Ascending aorta (tissue), 2 donors: Measurements from ENCODE around the gene ST6GALNAC3. TPM values are rescaled to one million over a fixed set of nuclear protein-coding genes. Genes with fewer than 3 reads are reported as not detected.
"Not testable (repeated sequence)": the region's sequence is repeated elsewhere in the genome, so short reads cannot be mapped to it uniquely, and the experiment has no call there.

Experiments used
- DNase-seq, 2 donors: peaks; one replicate each; pipeline ENCODE4 v3.0.0-alpha.2; 2019; ENCODE audit warnings: low spot score in 2 of 2
- H3K27ac ChIP-seq, 2 donors: fragments of 200-600 bp; sonication (generic); one replicate each; pipeline ENCODE4 v1.5.1; 2016 to 2017; ENCODE audit warnings: mild to moderate bottlenecking in 1 of 2
- H3K27me3 ChIP-seq: fragments of 200-600 bp; sonication (generic); one replicate; pipeline ENCODE4 v1.5.1; 2017
- H3K36me3 ChIP-seq, 2 donors: fragments of 200-600 bp; sonication (generic); one replicate each; pipeline ENCODE4 v1.5.1; 2016
- H3K4me1 ChIP-seq, 2 donors: fragments of 200-600 bp; sonication (generic); one replicate each; pipeline ENCODE4 v1.5.1; 2016 to 2017; ENCODE audit warnings: mild to moderate bottlenecking in 1 of 2
- H3K4me3 ChIP-seq, 2 donors: fragments of 200-600 bp; sonication (generic); one replicate each; pipeline ENCODE4 v1.5.1; 2016 to 2017; ENCODE audit warnings: mild to moderate bottlenecking in 1 of 2
- H3K9me3 ChIP-seq, 2 donors: fragments of 200-600 bp; sonication (generic); one replicate each; pipeline ENCODE4 v1.5.1; 2016
- intact Hi-C: fragments of 100-400 bp; cut with DNase I; formaldehyde crosslinking; loops from one replicate; pipeline ENCODE4 v1.15.1; 2023
- total RNA-seq: library from RNA; depleted of rRNA; stranded (reverse); fragments of >200 nt; gene quantifications from one replicate; pipeline ENCODE4 v1.1.0, GENCODE V29; 2016
- TF ChIP-seq, protein P1 (sequence below), 3 experiments: fragments of 200-600 bp in 2 of 3; fragments of 450-650 bp in 1 of 3; sonication (generic) in 2 of 3; IDR thresholded peaks; one replicate each; pipeline ENCODE4 v1.5.1; 2016 to 2019; ENCODE audit warnings: antibody characterized with exemption in 3 of 3, mild to moderate bottlenecking in 1 of 3, moderate library complexity in 1 of 3

ST6GALNAC3 gene
- total RNA-seq, 1 donor from 2014 or later, result 34.5 TPM

- H3K27ac ChIP-seq, result no peak overlapping the region
- DNase-seq, result no peak
- no peaks in the 10 kb centered on the region for H3K27me3 ChIP-seq
- H3K36me3 ChIP-seq, result no peaks in the 10 kb centered on the region
- no peaks in the 10 kb centered on the region for H3K4me1 ChIP-seq
- no peaks in the 10 kb centered on the region for H3K9me3 ChIP-seq
- intact Hi-C loops, result no loop called here
- TF ChIP-seq, protein P1, sequence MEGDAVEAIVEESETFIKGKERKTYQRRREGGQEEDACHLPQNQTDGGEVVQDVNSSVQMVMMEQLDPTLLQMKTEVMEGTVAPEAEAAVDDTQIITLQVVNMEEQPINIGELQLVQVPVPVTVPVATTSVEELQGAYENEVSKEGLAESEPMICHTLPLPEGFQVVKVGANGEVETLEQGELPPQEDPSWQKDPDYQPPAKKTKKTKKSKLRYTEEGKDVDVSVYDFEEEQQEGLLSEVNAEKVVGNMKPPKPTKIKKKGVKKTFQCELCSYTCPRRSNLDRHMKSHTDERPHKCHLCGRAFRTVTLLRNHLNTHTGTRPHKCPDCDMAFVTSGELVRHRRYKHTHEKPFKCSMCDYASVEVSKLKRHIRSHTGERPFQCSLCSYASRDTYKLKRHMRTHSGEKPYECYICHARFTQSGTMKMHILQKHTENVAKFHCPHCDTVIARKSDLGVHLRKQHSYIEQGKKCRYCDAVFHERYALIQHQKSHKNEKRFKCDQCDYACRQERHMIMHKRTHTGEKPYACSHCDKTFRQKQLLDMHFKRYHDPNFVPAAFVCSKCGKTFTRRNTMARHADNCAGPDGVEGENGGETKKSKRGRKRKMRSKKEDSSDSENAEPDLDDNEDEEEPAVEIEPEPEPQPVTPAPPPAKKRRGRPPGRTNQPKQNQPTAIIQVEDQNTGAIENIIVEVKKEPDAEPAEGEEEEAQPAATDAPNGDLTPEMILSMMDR (IDR thresholded peaks at IDR 0.05), result no peak
- H3K4me3 ChIP-seq, result no peak overlapping the region
Measured at GRCh38 chr1:76110666-76111065, 36.1 kb downstream of the ST6GALNAC3 start.

DNA sequence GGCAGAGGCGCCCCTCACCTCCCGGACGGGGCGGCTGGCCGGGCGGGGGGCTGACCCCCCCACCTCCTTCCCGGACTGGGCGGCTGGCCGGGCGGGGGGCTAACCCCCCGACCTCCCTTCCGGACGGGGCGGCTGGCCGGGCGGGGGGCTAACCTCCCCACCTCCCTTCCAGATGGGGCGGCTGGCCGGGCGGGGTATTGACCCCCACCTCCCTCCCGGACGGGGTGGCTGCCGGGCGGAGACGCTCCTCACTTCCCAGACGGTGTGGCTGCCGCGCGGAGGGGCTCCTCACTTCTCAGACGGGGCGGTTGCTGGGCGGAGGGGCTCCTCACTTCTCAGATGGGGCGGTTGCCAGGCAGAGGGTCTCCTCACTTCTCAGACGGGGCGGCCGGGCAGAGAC, 37.8 kb downstream of the ST6GALNAC3 start:
- H3K27ac ChIP-seq, intact Hi-C loops, H3K4me1 ChIP-seq, H3K9me3 ChIP-seq, H3K36me3 ChIP-seq, H3K27me3 ChIP-seq, DNase-seq, H3K4me3 ChIP-seq: not testable (repeated sequence)

DNA sequence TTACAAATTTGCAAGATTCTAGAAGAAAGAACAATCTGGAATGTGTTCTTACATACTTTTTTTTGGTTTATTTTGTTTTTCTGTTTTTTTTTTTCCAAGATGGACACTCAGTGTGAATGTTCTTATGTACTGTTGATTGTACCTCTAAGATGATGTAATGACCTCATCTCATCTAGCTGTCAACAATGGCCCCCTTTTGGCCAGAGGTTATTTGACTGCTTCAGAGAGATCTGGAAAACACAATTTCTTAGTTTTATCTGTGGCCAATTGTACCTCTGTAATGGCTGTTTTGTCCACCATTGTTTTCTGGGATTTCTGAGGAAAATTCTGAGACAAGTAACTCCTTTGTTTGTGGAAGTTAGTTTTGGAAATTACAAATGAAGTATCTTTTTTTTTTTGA, 38.9 kb downstream of the ST6GALNAC3 start:
- intact Hi-C loops, result no loop called here
- no peak overlapping the region for H3K4me3 ChIP-seq
- no peaks in the 10 kb centered on the region for H3K27me3 ChIP-seq
- TF ChIP-seq, protein P1 (IDR thresholded peaks at IDR 0.05), result no peak
- H3K27ac ChIP-seq, result no peak overlapping the region
- no peaks in the 10 kb centered on the region for H3K36me3 ChIP-seq
- H3K4me1 ChIP-seq, result no peaks in the 10 kb centered on the region
- DNase-seq, result no peak
- no peaks in the 10 kb centered on the region for H3K9me3 ChIP-seq

DNA sequence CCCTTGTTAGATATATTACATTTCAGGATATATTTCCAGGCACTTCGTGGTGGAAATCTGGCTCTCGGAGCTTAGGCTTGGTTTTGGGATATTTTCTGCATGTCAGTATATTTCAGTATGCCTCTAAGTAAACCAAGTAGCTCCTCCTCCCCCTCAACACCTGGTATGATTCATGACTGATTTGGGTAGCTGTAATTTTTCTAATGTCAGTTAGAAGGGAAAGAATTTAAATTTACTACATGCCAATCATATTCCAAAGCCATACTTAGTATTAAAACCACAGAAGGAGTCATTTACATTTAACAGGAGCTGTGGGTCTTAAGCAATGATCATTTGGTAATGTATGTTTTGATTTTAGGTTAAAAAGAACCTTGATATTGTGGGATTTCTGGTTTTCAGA, 40.6 kb downstream of the ST6GALNAC3 start:
- Histone ChIP-seq H3K4me1 (no peaks in the 10 kb centered on the region), H3K36me3 (no peaks in the 10 kb centered on the region), H3K4me3 (no peak overlapping the region), H3K27me3 (no peaks in the 10 kb centered on the region), H3K27ac (no peak overlapping the region), H3K9me3 (no peaks in the 10 kb centered on the region)
- TF ChIP-seq, protein P1 (IDR thresholded peaks at IDR 0.05), result no peak
- no peak for DNase-seq
- intact Hi-C loops, result no loop called here

GRCh38 chr1:76121850-76122249, 47.3 kb downstream of the ST6GALNAC3 start:
- Histone ChIP-seq H3K4me1 (no peaks in the 10 kb centered on the region), H3K27me3 (no peaks in the 10 kb centered on the region), H3K36me3 (no peaks in the 10 kb centered on the region), H3K4me3 (no peak overlapping the region), H3K27ac (no peak overlapping the region), H3K9me3 (no peaks in the 10 kb centered on the region)
- TF ChIP-seq, protein P1 (IDR thresholded peaks at IDR 0.05), result no peak
- intact Hi-C loops, result no loop called here
- no peak for DNase-seq

DNA sequence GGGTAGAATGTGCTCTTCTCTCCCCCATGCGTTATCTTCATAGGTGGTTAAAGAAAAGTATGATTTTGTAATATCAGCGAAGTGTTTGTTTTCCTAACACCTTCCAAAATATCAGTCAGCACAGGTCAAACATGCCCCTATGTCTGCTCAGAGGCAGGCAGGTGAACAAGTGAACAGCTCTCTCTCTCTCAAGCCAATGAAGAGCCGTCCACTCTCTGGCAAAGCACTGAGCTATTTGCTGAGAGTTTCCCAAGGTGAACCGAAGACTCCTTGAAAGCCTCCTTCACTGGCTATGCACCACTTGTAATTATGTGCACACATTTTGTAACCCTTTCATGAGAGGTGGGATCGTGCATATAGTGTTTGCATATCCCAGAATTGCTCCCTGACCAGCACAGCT, 47.7 kb downstream of the ST6GALNAC3 start:
- TF ChIP-seq, protein P1 (IDR thresholded peaks at IDR 0.05), result no peak
- intact Hi-C loops, result no loop called here
- no peaks in the 10 kb centered on the region for H3K4me1 ChIP-seq

GRCh38 chr1:76123411-76124064, 49.0 kb downstream of the ST6GALNAC3 start:
- H3K36me3 ChIP-seq, H3K4me3 ChIP-seq, H3K4me1 ChIP-seq, intact Hi-C loops, H3K27ac ChIP-seq, H3K9me3 ChIP-seq, DNase-seq, H3K27me3 ChIP-seq: not testable (repeated sequence)

More for the DNA sequence above, 47.7 kb downstream of the ST6GALNAC3 start:
- no peaks in the 10 kb centered on the region for H3K36me3 ChIP-seq
- no peak for DNase-seq
- no peak overlapping the region for H3K4me3 ChIP-seq
- no peak overlapping the region for H3K27ac ChIP-seq
- no peaks in the 10 kb centered on the region for H3K27me3 ChIP-seq
- H3K9me3 ChIP-seq, result no peaks in the 10 kb centered on the region
